Fibroblast of skin of abdomen (primary cell): Measurements from ENCODE around the gene DAAM1. TPM values are rescaled to one million over a fixed set of nuclear protein-coding genes. Genes with fewer than 3 reads are reported as not detected.

Experiments used
- DNase-seq: peaks from one replicate; pipeline ENCODE4 v3.0.0-alpha.2; 2013
- polyA plus RNA-seq, 2 experiments: library from polyadenylated mRNA; unstranded; fragments of 120-200 nt; gene quantifications; one replicate each; pipeline ENCODE4 v1.2.1, GENCODE V29; 2013; ENCODE audit not compliant: insufficient read length in 2 of 2

Gene DAAM1
- 9.6 TPM for polyA plus RNA-seq (2013, experiment 1 of 2; ENCODE audit: insufficient read length)
- 10.1 TPM for polyA plus RNA-seq (2013, experiment 2 of 2; ENCODE audit: insufficient read length)

GRCh38 chr14:59188461-59189090 is at the start of gene DAAM1:
DAAM1 (plus strand) TSS chr14:59188667; CDS start chr14:59263478, 74,811 bp downstream.
- peak; percentile 98 for DNase-seq

DNA sequence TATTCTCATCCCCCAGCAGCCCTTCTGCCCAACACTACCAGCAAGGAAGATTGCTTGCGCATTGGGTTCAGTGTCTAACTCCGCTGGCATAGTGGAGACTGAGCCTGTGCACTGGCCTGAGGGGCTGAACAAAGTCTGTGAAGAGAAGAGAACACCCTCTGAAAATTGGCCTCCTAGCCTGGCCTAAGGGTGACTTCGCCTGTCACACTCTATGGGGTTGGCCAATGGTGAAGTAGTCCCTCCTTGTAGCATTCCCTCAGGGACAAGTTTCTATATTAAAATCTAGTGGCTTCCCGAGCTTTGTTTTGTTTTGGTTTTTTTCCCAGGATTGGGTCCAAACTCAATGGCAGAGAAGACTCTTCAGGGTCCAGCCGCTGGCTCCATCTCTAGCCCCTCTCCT is 49.1 kb upstream of the DAAM1 start:
- DNase-seq: no peak

GRCh38 chr14:59140106-59140843 is 48.2 kb upstream of the DAAM1 start:
- no peak for DNase-seq

DNA sequence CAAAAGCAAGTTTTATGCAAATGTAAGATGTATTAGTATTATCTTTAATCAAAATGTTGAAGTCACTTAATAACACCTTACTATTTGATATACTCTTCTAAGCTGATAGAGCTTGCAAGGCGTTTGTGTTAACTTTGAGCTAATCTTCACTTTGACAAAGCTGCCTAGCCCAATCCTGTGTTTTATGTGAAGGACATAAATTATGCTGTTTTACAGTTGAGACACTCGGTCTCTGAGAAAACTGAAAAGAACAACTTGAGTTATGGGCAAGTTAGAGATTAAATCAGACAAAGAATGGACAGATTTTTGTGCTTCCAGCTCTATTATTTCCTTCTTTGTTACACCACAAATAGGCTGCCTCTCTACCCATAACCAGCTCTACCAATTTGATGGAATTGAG is 42.0 kb upstream of the DAAM1 start:
- no peak for DNase-seq

- DNase-seq: no peak
Measured at GRCh38 chr14:59147007-59147406, 41.5 kb upstream of the DAAM1 start.

DNA sequence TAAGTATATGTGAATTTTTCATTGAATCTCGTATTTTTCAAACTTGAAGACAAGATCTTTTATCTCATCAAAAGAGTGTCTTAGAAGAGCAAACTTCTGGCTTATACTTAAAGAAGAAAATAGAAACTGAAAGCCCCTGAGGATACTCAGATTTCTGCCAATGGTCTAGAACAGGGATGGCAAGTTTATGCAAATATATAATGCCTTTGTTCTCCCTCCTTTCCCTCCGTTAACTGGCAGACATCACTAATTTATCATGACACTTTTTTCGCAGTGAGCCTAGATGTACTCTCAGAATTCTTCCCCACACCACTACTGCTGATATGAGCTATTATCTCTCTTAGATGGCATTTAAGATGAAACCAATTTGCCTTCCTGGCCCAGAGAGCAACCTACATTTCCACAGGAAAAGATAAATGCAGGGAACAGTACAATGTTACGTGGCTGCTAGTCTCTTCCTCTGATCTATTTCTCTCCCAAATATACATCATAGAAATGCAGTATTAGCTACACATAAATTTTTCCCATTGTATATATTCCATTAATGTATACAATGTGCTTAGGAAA is 40.0 kb upstream of the DAAM1 start:
- DNase-seq: no peak

DNA sequence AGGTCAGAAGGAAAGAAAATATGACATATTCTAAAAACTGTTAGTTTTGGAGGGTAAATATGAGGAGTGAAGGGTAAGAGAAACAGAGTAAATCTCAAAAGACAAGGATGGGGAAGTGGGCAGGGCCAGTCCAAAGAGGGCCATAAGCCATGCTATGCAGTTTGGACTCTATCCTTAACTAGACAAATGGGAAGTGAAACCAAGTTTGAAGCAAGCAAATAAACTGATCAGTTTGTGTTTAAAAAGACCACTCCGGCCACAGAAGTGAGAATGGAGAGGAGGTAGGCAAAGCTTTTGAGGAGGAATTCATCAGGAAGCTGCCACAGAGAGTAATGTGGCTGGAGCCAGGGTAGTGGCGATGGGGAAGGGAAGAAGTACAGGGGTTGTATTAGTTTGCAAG is 37.5 kb upstream of the DAAM1 start:
- no peak for DNase-seq

DNA sequence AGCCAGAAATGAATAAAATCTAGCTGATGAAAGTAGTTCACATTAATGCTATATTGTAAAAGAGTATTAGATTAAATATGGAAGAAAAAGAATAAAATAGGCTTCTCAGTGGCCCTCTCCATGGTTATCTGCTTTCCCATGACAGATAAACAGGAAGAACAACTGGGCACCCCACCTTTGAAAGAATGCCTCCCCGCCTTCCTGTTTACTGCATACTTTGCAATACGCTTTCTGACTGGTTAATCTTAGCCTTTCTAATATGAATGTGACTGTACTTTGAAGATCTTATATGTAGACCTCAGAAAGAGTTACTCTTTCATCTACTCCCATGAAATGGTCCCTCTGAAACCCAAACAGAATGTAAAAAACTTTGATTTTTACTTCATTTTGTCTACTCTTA is 34.1 kb upstream of the DAAM1 start:
- DNase-seq: no peak

GRCh38 chr14:59155886-59156285 is 32.6 kb upstream of the DAAM1 start:
- DNase-seq: peak; percentile 8

DNA sequence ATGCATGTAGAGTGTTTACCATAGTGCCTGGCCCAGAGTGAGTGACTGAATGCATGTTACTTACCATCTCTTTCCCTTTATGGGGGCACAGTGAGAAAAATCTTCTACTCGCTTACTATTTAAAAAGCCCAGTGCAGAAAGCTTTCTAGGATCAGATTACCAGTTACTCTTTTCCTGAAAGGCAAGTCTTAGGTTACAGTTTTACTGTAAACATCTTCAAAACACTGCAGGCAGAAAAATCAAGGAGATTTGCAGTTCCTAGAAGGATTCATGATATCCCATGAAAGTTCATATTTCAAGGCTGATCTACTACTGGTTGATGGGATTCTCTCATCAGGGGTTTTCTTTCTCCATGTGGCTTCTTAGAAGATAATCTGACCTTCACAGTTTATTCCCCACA is 29.3 kb upstream of the DAAM1 start:
- no peak for DNase-seq

DNA sequence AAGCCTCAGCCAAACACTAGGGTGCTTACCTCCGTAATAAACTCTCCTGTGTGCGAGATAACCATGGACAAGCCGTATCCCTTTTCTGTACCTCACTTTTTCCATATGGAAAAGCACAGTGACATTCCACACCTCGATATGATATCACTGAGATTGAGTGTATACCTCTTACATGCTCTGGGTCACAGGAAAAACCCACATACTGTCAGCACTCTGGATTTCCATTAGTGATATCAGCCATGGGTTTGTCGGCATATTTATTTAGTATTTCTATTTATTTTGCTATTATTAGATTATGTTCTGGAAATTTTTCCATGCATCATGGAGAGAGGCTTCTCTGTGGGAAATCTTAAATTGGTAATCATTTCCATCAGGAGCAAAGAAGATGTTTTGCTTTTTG is 28.0 kb upstream of the DAAM1 start:
- no peak for DNase-seq

GRCh38 chr14:59161561-59162175 is 26.8 kb upstream of the DAAM1 start:
- peak; percentile 85 for DNase-seq

GRCh38 chr14:59166258-59166657 is 22.2 kb upstream of the DAAM1 start:
- no peak for DNase-seq

GRCh38 chr14:59175404-59175803 is 13.1 kb upstream of the DAAM1 start:
- no peak for DNase-seq

- DNase-seq: no peak
Measured at GRCh38 chr14:59176765-59177164, 11.7 kb upstream of the DAAM1 start.

- DNase-seq: no peak
Measured at GRCh38 chr14:59177262-59177661, 11.2 kb upstream of the DAAM1 start.

DNA sequence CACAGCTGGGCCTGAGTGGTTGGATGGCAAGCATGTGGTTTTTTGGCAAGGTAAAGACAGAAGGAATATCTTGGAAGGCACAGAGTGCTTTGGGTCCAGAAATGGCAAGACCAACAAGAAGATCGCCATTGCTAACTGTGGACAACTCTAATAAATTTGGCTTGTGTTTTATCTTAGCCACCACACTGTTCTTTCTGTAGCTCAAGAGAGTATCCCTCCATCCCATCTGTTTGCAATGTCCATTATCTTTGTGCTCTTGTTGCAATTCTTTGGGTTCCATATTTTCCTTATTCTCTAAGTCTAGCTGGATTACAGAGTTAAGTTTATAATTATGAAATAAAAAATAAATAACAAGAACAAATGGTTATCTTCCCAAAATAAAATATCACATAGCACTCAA is 6.7 kb upstream of the DAAM1 start:
- DNase-seq: no peak

DNA sequence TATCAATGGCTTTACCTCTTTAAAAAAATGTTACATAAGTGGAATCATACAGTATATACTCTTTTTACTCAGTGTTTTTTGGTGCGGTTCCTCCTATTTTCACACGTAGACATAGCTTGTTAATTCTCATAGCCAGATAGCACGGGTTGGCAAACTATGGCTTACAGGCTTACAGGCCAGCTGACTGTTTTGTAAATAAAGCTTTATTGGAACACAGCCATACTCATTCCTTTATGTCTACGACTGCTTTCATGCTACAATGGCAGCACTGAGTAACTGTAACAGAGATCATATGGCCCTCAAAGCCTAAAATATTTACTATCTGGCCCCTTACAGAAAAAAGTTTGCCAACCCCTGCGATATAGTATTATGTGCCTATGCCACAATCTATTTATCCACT is 5.8 kb upstream of the DAAM1 start:
- no peak for DNase-seq

DNA sequence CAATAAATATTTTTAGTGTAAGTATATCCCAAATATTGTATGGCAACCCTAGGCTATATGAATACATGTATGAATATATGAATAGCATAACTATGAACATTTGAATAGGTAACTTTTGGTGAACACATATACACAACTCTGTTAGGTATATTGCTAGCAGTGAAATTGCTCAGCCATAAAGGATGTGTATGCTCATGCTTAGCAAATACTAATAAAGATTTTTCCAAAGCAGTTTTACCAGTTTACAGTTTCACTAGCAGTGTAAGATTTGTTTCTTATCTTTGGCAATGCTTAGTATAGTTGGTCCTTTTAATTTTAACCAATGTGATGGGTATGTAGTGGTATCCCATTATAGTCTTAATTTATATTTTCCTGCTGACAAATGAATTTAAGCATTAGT is 5.3 kb upstream of the DAAM1 start:
- no peak for DNase-seq

- DNase-seq: no peak
Measured at GRCh38 chr14:59184396-59184795, 4.1 kb upstream of the DAAM1 start.

GRCh38 chr14:59185676-59186075 is 2.8 kb upstream of the DAAM1 start:
- DNase-seq: no peak

GRCh38 chr14:59186306-59186705 is 2.2 kb upstream of the DAAM1 start:
- DNase-seq: no peak

GRCh38 chr14:59187118-59187517 is 1.3 kb upstream of the DAAM1 start:
- DNase-seq: no peak
